Renal cortical epithelial cell (primary cell): ENCODE results near the gene ANKRD22. TPM values are rescaled to one million over a fixed set of nuclear protein-coding genes. Genes with fewer than 3 reads are reported as not detected.

Experiments used
- DNase-seq: peaks from one replicate; pipeline ENCODE4 v3.0.0-alpha.2; 2011; ENCODE audit warnings: low read depth
- total RNA-seq: library from RNA; depleted of rRNA; stranded (reverse); fragments of >200 nt; gene quantifications from 2 replicates; pipeline ENCODE4 v1.2.3, GENCODE V29; 2014

The ANKRD22 gene
- total RNA-seq, 1 donor from 2014 or later = 0.05 TPM

DNA sequence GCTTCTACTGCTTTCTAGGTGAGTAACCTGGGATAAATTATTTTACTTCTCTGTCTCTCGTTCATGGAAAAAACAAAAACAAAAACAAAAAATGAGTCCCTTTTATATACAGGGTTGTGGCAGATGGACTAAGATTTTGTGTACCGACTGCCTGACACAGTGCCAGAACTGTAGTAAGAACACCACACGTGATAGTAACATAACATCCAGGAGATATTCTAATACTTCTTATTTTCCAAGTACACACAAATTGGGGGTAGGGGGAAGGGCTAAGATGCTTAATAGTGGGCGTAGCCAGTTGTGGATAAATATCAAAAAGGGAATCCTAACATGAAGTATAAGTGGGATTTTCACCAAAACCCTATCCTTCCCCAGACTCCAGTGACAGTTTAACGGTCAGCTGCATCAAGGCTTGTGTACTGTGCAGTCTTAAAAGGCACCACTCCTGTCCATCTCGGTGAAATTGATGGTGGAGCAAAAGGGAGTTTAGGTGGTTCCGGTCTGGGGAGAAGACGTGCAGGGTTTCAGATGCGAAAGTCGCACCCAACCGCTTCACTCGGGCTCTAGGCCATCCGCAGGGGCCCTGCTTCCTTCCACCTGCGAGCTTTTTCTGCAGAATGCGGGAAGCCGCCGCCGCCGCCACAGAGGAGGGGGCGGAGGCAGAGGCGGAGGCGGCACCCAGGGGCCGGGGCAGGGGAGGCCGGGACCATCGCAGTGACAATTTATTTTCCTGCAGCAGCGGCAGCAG lies 28.1 kb upstream of the ANKRD22 start, which contains the start of gene STAMBPL1:
Gene STAMBPL1, plus strand, starts transcription at position 712 of the 748 bp plus-strand sequence. CDS start 21,464 bp downstream, outside the sequence.
- no peak for DNase-seq

DNA sequence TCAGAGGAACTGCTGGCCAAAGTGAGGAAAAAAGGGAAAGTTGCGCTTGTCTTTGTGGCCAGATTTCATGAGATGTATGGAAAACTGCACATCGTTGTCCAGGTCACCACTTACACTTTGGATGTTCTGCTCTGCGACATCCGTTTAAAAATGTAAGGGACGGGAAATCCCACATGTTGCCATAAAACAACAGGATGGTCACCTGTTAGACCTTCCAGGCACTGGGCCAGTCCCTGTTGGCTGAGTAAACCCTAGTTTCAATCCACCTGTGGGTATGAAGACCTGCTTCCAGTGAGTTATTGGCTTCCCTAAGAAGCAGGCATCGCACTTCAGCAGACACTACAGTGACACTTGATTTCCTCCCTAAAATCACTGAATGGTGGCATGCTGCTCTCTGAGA lies 25.7 kb upstream of the ANKRD22 start:
- no peak for DNase-seq

GRCh38 chr10:88875081-88875480 lies 23.4 kb upstream of the ANKRD22 start:
- no peak for DNase-seq

GRCh38 chr10:88874281-88874680 lies 22.6 kb upstream of the ANKRD22 start:
- no peak for DNase-seq

DNA sequence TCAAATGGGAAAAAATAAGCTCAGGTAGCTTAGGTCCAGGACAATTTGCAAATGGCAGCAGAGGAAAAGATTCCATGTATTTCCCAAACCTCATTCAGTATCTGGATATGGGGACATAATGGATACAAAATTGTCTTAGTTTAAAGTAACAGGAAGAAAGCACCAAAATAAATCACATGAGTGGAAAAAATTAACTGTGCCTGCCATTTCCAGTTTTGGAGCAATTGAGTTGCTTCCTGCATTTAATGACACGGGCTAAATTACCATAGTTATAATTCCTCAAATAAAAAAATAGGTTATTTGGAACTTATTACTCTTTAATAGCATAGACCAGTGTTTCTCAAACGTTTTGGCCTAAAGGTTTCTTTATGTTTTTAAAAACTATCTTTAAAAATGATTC lies 22.1 kb upstream of the ANKRD22 start:
- DNase-seq = no peak

DNA sequence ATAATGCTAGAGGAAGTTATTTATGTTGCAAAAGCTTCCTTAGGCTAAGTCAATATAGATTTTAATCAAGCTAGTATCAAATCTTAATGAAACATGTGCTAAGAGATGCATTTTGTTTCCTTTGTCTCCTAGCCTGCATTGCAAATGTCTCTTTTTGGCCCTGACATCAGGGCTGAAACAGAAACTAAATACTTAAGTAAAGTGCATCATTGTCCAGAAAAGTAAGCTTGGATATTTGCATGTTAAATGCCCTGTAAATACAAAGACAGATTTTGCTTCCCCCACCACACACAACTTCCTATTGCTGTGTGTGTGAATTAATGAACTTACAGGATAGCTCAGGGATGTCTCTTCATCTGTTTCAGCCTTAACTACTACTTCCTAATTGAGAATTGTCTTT lies 18.4 kb upstream of the ANKRD22 start:
- DNase-seq = no peak

DNA sequence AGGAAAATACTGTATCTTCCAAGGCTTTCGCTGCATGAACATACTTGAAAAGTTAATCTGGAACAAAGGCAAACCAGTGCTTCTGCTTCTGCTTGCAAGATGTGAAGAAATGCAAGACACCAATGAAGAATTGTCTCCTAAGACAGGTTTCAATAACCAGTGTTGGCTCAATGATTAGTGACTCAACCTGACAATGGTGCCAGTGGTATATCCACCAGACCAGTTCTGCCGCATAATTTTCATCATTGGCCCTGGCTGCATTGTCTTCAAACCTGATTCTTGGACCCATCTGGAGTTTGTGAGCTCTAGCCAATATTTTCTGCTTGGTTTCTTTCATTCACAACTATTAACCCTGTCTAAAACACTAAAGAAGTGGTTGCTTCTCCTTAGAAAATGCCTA lies 14.8 kb upstream of the ANKRD22 start:
- DNase-seq = no peak

- peak; percentile 49 for DNase-seq
Observed at GRCh38 chr10:88865281-88865876, 13.7 kb upstream of the ANKRD22 start.

DNA sequence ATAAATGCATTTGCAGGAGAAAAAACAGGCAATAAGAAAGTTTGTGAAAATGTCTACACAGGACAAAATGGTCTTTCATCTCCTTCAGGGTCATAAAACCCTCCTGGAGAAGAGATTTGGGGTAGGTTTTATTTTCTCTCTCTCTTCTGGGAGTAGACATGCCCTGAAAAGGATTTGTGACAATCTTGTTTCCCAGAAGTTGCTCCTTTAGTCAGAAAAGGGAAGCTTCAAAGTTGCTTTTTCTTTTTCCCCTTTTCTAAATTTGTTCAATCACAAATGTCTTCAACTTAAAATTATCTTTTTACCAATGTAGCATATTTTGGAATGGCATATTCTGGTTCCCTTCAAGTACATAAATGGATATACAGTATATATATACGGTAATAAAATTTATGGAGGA lies 9.4 kb upstream of the ANKRD22 start:
- DNase-seq = no peak

DNA sequence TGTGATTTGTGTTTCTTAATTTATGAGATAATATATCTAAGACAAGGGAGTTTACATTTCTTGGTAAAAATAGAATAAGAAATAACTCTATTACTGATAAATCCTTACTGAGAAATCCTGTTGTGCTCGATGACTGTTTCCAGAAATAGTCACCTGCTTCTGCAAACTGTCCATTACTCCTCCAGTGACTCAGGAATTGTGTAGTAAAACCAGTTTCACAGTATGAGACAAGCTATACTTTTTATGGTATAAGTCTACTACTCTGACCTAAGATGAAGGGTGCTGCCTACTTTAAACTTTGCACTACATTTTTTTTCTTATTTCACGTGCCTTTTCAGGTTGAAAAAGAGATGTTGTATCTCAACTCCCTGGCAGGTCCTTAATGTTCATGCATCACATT lies 6.8 kb upstream of the ANKRD22 start:
- DNase-seq = peak; percentile 44

- DNase-seq = no peak
Observed at GRCh38 chr10:88857831-88858230, 6.2 kb upstream of the ANKRD22 start.

DNA sequence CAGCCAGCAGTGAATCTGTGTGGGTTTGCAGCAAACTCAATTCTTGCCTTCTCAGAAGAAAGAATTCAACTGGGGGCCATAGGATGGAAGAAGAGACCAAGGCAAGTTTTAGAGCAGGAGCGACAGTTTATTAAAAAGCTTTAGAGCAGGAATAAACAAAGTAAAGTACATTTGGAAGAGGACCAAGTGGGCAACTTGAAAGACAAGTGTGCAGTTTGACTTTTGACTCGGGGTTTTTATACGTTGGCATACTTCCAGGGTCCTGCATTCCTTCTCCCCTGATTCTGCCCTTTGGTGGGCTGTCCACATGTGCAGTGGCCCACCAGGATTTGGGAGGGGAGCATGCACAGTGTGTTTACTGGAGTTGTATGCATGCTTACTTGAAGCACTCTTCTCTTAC lies 3.0 kb upstream of the ANKRD22 start:
- no peak for DNase-seq

DNA sequence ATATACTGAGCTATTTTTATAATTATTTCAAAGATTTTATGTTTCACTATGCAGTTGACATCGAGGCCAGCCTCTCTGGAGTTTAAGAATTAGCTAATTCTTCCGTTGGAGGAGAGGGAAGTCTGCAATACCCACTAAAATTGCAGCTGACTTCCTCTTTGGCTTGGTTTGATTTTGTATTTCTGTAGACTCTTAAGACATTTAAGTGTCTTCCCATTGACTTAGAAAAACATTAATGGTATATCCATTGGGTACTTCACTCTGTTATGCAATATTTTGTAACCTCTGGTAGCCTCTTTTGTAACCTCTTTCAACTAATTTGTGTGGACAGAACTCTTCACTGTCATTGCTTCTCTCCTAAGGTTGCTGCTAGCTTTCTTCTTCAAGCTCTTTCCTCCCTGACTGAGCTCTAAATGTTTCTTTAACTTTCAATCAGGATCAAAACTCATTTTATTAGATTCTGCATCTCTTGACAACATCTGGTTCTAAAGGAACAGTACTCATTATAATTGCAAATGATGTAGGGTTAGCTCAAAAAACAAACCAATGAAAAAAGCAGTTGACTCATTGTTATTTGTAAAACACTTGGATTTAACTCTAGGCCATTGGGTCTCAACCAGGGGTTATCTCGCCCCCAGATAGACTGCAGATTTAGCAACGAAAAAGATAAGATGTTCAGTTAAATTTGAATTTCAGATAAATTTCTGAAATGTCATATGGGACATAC lies 1.7 kb upstream of the ANKRD22 start:
- DNase-seq = peak; percentile 45

DNA sequence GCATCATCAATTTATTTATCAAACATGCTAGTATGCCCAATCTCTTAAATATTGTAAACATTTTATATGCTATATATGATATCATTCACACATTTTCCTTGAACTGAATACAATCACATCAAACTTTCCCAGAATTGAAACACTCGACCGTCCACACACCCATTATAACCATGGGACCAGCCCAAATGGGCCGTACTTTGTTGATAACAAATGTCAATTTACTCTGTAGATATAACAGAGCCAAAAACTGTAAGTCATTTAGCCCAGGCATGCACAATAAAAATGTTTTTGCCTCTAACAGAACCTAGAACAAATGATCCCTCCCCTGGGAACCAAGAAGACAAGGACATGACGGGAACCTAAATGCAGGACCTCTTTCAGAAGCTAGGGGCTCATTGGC lies 683 bp upstream of the ANKRD22 start:
- no peak for DNase-seq

GRCh38 chr10:88850712-88851111 lies 932 bp downstream of the ANKRD22 start:
- no peak for DNase-seq

DNA sequence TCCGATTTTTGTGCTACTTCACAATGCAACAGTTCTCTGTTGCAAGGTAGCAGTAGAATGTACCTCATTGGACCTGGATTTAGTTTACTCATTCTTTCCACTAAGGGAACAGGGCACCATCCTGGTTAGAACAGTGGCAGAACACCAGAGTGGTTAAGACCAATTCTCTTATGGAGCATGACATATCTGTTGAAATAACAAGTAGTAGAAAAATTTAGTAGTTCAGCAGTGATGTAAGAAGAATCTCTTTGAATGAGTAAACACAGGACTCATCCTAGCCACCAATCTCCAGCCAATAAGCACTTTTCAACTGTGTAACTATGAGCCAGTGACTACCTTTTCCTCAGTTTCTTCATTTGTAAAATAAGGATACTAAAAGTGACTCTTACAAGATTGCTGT lies 2.4 kb downstream of the ANKRD22 start:
- peak; percentile 67 for DNase-seq

DNA sequence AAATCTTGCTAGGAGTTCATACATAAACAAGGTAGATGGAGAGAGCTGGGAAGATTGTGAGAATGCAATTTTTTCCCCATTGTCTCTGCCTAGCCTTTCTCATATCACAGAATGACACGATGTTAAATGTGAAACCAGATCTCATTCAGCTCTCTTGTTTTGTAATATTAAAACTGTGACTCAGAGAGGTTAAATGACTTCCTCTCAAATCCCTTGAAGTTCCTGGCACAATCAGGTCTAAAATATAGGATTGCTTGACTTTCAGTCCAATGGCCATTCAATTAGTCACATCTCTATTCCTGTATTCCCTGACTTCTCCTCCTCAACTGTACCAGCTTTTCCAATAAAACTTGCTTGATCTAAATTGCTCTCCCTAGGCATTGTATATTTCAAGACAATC lies 3.1 kb downstream of the ANKRD22 start:
- DNase-seq = peak; percentile 93

GRCh38 chr10:88843171-88843570 lies 8.5 kb downstream of the ANKRD22 start:
- DNase-seq = no peak

GRCh38 chr10:88841316-88842111 lies 10.1 kb downstream of the ANKRD22 start:
- DNase-seq = peak; percentile 48

DNA sequence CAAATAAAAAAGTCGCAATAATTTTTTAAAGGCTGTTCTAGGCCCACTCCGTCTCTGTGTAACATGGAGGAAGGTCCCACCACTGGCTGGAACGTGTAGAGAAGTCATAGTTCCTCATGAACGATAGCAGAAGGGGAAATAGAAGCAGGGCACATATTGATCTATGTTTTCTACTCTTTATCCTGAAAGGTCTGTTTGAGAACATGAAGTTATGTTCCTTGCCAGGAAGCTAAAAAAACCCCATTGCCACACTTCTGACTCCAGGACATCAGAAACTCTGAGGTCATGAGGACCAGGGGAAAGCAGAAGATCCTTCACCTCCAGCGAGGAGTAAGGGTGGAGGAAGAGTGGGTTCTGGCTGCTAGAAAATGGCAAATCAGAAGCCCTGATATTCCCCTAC lies 10.8 kb downstream of the ANKRD22 start:
- no peak for DNase-seq

DNA sequence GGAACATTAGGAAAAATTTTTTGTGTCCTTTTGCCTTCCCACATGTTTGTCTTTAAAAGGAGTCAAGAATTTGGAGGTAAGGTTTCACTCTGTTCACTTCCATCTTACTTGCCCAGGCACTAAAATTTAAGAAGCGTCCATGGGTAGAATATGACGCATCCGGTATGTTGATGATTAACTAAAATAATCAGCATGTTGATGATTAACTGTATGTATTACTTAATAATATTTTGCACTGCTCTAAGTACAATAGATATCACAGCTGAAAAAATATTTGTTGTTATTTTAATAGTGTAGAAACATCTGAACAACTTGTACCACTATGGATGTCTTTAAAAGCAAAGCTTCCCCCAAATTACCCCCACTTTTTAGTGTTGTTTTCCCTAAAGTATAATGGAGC lies 11.5 kb downstream of the ANKRD22 start:
- DNase-seq = peak; percentile 80

DNA sequence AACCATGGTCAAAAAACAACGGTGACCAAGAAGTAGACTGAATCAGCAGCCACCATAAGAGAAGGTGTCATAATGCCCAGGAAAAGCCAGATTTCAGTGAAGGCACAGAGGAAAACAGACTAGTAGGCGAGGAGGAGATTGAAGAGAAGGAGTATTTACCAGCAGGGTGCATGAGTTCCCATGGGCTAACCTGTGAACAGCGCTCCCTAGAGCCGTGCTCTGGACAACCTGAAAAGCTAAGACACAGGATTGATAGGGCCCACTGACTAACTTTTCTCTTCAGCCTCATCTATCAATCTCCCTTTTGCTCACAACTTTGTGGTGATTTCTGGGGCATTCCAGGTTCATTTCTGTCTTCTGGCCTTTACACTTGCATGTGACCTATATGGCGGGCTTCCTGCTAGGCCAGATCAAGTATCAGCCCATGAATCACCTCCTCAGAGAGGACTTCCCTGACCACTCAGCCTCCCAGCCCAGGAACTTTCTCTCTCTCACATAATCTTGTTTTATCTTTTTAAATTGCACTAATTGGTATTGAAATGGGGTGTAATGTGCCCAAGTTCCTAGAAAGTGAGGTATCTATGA lies 12.8 kb downstream of the ANKRD22 start:
- DNase-seq = no peak
